GM12874 (cell line): ENCODE measurements around the gene TCIRG1.

Experiments
- CTCF ChIP-seq: IDR thresholded peaks from 2 replicates; pipeline ENCODE4 v1.5.1; 2011; ENCODE audit warnings: low read depth, mild to moderate bottlenecking, control low read depth, low read length, moderate library complexity; ENCODE audit not compliant: insufficient read depth

Gene TCIRG1

GRCh38 chr11:68041617-68042218, 2.9 kb downstream of the TCIRG1 start:
- no peak for TF ChIP-seq CTCF

- TF ChIP-seq CTCF, result no peak
Measured at GRCh38 chr11:68042219-68043028, 3.6 kb downstream of the TCIRG1 start.

- no peak for TF ChIP-seq CTCF
Measured at GRCh38 chr11:68043029-68043348, 4.2 kb downstream of the TCIRG1 start.

GRCh38 chr11:68043349-68044144, 4.7 kb downstream of the TCIRG1 start:
- TF ChIP-seq CTCF, result no peak

- no peak for TF ChIP-seq CTCF
Measured at GRCh38 chr11:68044145-68044813, 5.5 kb downstream of the TCIRG1 start.

- TF ChIP-seq CTCF, result no peak
Measured at GRCh38 chr11:68044898-68045351, 6.1 kb downstream of the TCIRG1 start.
